G401 (cell line): ENCODE measurements around the gene OPN3. TPM values are rescaled to one million over a fixed set of nuclear protein-coding genes. Genes with fewer than 3 reads are reported as not detected.

Experiments
- DNase-seq: peaks from one replicate; pipeline ENCODE4 v3.0.0-alpha.2; 2015; ENCODE audit warnings: low spot score
- in situ Hi-C: cut with HindIII; loops from 2 replicates; pipeline ENCODE4 v1.10.0; 2016; ENCODE audit warnings: low sequenced_read_pairs, mixed read lengths
- total RNA-seq: library from RNA; depleted of rRNA; stranded (reverse); fragments of >200 nt; shearing (Covaris generic); gene quantifications from 2 replicates; pipeline ENCODE4 v1.2.3, GENCODE V29; 2014

OPN3 gene
- total RNA-seq, 1 experiment from 2014 or later: 14.4 TPM

DNA sequence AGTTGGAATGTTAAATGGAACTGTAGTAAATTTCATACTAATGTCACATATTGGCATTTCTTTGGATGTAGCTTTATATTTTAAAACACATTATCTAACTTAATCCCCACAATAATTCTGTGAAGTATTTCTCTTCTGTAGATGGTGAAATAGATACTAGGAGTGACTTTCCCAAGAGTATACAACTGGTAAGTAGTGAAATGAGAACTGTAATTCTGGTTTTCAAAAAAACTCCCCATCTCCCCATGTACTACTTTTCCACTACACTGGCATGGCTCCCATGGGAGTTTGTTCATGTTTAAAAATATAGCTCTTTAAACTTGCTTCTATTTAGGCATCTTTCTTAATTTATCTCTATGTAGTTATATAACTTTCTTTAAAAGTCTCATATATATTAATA lies 10.2 kb downstream of the OPN3 start:
- DNase-seq: no peak
- in situ Hi-C loops: no loop called here

DNA sequence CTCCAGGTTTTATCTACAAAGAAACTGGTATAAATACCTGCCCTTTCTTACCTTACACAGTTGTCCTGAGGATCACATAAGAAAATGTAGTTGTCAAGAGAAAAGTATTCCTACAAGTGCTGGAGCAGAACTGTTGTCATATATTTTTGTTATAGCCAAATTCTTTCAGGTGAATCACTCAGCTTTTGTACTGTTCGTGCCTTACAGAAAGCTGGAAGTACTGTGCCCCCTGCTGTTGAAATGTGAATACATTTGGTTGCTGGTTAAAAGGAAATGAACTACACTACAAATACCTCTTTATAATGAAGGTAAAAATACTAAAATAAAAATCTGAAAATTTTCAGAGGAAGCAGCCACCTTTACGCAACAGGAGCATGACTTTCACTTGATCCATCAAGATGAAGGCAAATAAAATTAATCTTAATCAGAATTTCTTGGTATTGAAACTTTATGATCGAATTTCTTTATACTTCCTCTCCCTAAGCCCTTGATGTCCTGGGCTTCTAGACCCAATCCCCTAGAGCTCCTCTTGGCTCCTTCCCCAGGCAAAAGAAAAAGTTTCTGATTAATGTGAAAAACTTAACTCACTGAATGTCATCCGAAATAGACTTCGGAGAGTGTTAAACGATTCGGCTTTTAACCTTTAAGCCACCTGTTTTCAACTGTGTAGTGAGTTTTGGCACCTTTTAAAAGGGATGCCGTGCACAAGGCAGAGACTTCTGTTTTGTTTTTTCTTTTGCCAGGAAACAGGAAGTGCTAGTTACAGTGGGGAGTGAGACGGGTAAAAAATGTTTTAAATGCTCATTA lies 12.5 kb downstream of the OPN3 start:
- DNase-seq: peak; percentile 46
- in situ Hi-C loops: no loop called here

DNA sequence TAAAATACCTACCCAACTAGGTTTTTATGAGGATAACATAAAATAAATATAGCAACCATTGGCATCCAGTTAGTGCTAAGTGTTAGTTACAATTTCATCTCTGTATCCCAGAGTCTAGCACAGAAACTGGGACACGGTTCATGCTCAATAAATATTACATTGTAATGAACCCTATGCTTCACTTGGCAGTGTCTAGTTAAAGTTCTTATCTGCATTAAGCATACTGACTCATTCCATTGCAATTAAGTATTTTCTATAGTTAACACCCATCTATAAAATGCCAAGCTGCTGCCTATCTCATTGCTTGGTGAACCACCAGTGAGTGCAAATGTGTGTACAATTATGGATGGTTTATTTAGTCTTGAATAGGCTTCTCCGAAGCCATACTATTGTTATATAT lies 15.2 kb downstream of the OPN3 start:
- in situ Hi-C loops: no loop called here
- DNase-seq: no peak

- no peak for DNase-seq
- in situ Hi-C loops: no loop called here
Observed at GRCh38 chr1:241622669-241623068, 17.5 kb downstream of the OPN3 start.

GRCh38 chr1:241617426-241617825 lies 22.7 kb downstream of the OPN3 start:
- in situ Hi-C loops: no loop called here
- no peak for DNase-seq

GRCh38 chr1:241615043-241615974 lies 24.9 kb downstream of the OPN3 start:
- no peak for DNase-seq
- in situ Hi-C loops: no loop called here

GRCh38 chr1:241614572-241614971 lies 25.6 kb downstream of the OPN3 start:
- in situ Hi-C loops: no loop called here
- no peak for DNase-seq

DNA sequence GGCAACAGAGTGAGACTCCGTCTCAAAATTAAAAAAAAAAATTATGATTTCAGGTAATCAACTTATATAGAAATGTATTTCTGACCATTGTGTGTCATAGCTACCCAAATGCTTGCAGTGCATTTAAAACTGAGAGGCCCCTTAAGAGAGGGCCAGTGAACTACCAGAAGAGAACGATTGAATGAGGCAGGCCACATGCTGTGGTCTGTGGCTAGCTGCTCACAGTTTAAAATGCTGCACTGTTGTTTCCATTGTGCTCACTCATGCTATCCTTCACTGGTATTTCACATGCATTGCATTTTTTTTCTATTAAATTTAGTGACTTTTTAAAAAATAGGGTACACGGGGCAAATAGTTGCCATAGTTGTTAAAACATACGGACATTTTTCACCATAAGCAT lies 26.0 kb downstream of the OPN3 start:
- in situ Hi-C loops: no loop called here
- DNase-seq: no peak

GRCh38 chr1:241612533-241613477 lies 27.4 kb downstream of the OPN3 start:
- no peak for DNase-seq
- in situ Hi-C loops: no loop called here

GRCh38 chr1:241611736-241612135 lies 28.4 kb downstream of the OPN3 start:
- in situ Hi-C loops: no loop called here
- DNase-seq: no peak

DNA sequence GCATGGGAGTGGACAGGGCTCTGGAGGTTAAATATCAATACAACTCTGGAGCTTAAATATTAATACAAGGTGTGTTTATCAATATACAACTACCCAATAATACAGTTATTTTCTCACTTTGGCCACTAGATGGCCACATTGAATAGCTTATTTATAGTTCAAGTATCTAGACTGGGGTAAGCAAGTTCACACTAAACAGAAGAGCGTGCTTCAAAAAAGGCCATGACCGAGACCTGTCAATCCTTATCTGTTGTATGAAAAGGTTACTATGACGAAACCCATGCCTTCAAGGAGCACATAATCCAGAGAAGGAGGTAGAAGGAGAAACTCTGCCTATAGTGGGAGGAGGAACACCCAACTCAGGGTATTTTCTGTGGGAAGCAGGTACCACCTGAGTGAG lies 29.1 kb downstream of the OPN3 start:
- in situ Hi-C loops: no loop called here
- peak; percentile 69 for DNase-seq

GRCh38 chr1:241610056-241610815 lies 29.9 kb downstream of the OPN3 start:
- in situ Hi-C loops: no loop called here
- no peak for DNase-seq

- in situ Hi-C loops: no loop called here
- DNase-seq: no peak
Observed at GRCh38 chr1:241608379-241609033, 31.7 kb downstream of the OPN3 start.

GRCh38 chr1:241607497-241607896 lies 32.7 kb downstream of the OPN3 start:
- in situ Hi-C loops: no loop called here
- DNase-seq: no peak

GRCh38 chr1:241606544-241606943 lies 33.6 kb downstream of the OPN3 start:
- no peak for DNase-seq
- in situ Hi-C loops: no loop called here

DNA sequence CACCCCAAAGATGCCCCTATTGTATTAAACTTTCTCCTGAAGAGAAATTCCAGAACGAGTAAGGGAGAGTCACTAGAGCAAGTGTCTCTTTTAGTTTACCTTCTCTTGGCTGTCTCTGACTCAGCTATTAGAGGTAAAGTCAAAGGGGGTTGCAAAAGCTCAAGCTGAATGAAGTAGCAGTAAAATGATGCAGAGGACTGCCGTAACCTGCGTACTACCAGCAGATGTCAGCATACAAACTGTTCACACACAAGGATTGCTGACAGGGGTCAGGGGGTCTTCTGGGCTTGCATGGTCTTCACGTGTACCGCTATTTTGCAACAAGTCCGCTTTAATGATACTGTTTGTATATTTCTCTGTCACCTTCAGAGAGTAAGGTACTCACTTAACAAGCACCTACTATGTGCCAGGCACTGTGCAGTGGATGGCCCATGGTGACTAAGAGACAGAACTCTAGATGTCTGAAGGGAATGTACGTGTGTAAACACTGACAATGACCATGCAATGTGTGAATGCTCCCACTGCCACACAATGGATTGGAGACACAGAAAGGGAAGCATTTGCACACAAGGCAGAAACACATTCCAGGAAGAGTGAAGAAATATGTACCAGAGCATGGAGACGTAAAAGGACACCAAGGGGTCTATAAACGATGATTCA lies 34.9 kb downstream of the OPN3 start:
- no peak for DNase-seq
- in situ Hi-C loops: no loop called here

DNA sequence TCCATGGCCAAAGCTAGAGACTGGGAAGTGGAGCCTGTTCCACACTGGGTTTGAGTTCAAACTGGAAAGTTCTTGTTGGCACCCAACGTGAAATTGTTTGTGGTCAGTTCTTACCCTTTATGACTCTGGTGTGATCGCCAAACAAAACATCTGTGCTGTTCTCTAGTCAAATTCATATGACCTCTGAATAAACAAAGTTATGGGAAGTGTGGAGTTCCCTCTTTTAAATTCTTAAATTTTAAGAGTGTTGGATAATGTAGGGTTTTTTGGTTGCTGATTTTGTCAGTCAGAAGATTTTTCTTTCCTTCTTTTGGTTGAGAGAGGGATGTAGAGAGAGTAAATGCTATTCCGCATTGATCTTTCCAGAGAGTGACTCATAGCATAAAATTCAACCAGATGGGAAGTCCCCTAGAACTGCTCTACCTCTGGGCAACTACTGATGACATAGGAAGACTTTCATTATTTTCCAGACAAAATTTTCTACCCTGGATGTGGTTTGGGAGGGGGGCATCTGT lies 36.4 kb downstream of the OPN3 start:
- no peak for DNase-seq
- in situ Hi-C loops: no loop called here
